Coronary artery (tissue), 2 donors: Measurements from ENCODE around the gene BASP1.
A peak's percentile ranks its signal among the peaks of the same experiment; 100 is the strongest.

Experiments
- DNase-seq: peaks from one replicate; pipeline ENCODE4 v3.0.0-alpha.2; 2017; ENCODE audit warnings: low spot score
- H3K27ac ChIP-seq, 2 donors: fragments of 200-600 bp; sonication (generic); one replicate each; pipeline ENCODE4 v1.5.1; 2016 to 2019
- H3K4me3 ChIP-seq: fragments of 200-600 bp; sonication (generic); 2 replicates; pipeline ENCODE4 v1.5.1; 2016; ENCODE audit warnings: mild to moderate bottlenecking, moderate library complexity
- CTCF ChIP-seq: fragments of 200-600 bp; sonication (generic); IDR thresholded peaks from one replicate; pipeline ENCODE4 v1.5.1; 2019; ENCODE audit warnings: antibody characterized with exemption

BASP1 gene

GRCh38 chr5:17292434-17293015 is 75.1 kb downstream of the BASP1 start:
- no peak for DNase-seq
- H3K27ac ChIP-seq, result no peak overlapping the region
- H3K4me3 ChIP-seq, result no peak overlapping the region
- no peak for TF ChIP-seq CTCF

DNA sequence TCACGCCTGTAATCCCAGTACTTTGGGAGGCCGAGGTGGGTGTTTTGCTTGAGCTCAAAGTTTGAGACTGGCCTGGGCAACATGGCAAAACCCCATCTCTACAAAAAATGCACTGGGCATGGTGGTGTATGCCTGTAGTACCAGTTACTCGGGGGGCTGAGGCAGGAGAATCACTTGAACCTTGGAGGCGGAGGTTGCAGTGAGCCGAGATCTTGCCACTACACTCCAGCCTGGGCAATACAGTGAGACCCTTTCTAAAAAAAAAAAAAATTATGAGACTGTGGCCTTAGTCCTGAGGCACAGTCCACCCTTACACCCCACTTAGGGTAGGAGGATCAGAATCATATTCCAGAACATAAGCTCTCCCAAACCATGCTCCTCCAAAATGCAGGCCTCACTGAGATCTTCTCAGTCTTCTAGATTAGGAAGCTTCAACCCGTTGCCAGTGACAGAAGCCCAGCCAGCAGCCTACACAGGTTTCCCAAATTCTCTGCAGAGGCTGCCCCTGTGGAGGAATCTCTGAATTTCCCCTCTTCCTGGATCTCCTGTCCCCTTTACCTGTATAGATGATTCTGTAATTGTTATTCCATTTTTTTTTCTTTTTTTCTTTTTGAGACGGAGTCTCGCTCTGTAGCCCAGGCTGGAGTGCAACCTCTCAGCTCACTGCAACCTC is 77.3 kb downstream of the BASP1 start:
- no peak for DNase-seq

DNA sequence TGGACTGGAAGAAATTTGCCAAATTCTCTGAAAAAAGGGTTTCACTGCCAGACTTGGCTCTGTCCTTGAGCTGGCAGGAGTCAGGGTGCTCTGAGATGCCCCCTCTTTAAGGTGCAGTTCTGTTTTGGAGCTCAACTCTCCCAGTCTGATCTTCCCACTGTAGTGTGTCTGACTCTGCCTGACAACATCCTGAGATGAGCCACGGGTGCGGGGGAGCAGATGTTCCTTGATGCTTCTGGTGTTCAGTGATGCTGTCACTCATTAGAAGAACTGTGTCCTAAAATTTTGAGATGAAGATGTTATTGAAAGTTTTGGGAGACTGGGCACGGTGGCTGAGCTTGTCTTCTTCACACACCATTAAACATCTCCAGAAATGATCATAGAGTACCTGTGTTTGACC is 78.2 kb downstream of the BASP1 start:
- no peak for DNase-seq
- H3K4me3 ChIP-seq, result no peak overlapping the region
- H3K27ac ChIP-seq, result no peak overlapping the region
- no peak for TF ChIP-seq CTCF

More for the DNA sequence above, 77.3 kb downstream of the BASP1 start:
- Histone ChIP-seq H3K4me3 (no peak overlapping the region), H3K27ac (no peak overlapping the region)
- TF ChIP-seq CTCF, result no peak

DNA sequence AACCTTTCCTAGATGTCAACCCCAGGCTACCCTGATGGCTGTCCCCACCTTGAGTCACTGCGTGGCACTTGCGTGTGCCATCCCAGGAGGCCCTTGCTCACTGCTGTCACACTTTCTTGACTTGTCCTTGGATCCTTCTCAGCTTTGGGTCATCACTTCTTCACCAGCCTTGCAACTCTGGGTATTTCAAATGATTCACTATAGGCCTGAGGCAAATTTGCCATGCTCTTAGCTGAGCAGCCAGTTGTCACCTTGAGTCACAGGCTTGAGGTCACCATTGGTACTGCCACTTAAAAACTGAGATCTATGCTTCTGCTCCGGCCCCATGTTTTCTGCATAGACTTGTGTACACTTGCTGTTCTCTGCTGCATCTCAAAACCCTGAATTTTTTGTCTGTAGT is 84.7 kb downstream of the BASP1 start:
- H3K27ac ChIP-seq, result peak overlapping the region in 1 of 2 donors; percentile 86
- no peak for TF ChIP-seq CTCF
- no peak for DNase-seq
- H3K4me3 ChIP-seq, result no peak overlapping the region

GRCh38 chr5:17302604-17303003 is 85.2 kb downstream of the BASP1 start:
- peak overlapping the region; percentile 63 to 86 for H3K27ac ChIP-seq

DNA sequence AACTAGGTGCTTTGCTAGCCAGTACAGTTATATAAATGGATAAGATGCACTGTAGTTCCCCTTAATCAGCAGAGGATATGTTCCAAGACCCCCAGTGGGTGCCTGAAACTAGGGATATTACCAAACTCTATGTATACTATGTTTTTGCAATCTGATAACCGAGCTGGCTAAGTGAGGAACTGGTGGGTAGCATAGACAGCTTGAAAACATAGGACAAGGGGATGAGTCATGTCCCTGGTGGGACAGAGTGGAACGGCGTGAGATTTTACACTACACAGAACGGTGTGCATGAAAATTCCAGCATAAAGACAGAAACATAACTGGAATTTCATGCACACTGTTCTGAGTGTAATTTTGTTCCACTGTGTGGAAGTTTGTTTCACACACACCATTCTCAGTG is 86.9 kb downstream of the BASP1 start:
- TF ChIP-seq CTCF, result no peak
- Histone ChIP-seq H3K27ac (peak overlapping the region in 1 of 2 donors; percentile 86), H3K4me3 (no peak overlapping the region)
- no peak for DNase-seq

More at GRCh38 chr5:17302604-17303003, 85.2 kb downstream of the BASP1 start:
- H3K4me3 ChIP-seq, result no peak overlapping the region
- DNase-seq, result no peak
- TF ChIP-seq CTCF, result no peak

DNA sequence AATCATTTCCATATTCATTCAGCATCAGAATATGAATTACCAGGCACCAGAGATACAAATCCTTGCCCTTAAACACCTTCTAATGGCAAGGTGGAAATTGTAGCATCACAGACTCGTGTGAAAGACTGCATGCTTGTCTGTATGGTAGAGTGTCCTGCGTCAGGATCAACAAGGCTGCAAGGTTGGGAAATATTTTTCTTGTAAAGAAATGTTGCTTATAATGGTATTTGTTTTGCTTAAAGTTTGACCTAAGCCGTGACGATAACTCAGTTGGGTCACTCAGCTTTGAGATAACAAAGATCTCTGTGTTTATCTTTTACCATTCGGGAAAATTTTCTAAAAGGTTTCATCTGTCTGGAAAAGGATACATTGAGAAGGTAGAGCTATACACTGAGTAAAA is 87.6 kb downstream of the BASP1 start:
- TF ChIP-seq CTCF, result no peak
- peak overlapping the region; percentile 65 to 86 for H3K27ac ChIP-seq
- no peak overlapping the region for H3K4me3 ChIP-seq
- DNase-seq, result no peak
